Brain microvascular endothelial cell (primary cell): ENCODE data around the gene UNC5B.

Experiments
- DNase-seq: peaks from one replicate; pipeline ENCODE4 v3.0.0-alpha.2; 2020
- H3K27ac ChIP-seq: fragments of 250-450 bp; sonication (Bioruptor Pico); 2 replicates; pipeline ENCODE4 v1.5.1; 2020; ENCODE audit warnings: mild to moderate bottlenecking, moderate library complexity
- H3K27me3 ChIP-seq: fragments of 250-450 bp; sonication (Bioruptor Pico); replicated peaks from 2 replicates; pipeline ENCODE4 v1.5.1; 2020; ENCODE audit warnings: mild to moderate bottlenecking
- H3K36me3 ChIP-seq: fragments of 250-450 bp; sonication (Bioruptor Pico); replicated peaks from 2 replicates; pipeline ENCODE4 v1.5.1; 2020; ENCODE audit warnings: mild to moderate bottlenecking
- H3K4me3 ChIP-seq: 2 replicates; pipeline ENCODE4 v1.5.1; 2011; ENCODE audit warnings: low read depth, mild to moderate bottlenecking, control low read depth, low read length, moderate library complexity
- in situ Hi-C: cut with HindIII; loops from 2 replicates; pipeline ENCODE4 v1.10.0; 2017; ENCODE audit warnings: low sequenced_read_pairs, low pct_ligation_motif_present
- TF ChIP-seq, protein P1 (sequence below): IDR thresholded peaks from 2 replicates; pipeline ENCODE4 v1.5.1; 2011; ENCODE audit warnings: low read depth, mild to moderate bottlenecking, moderate library complexity, low read length, control low read depth, inconsistent platforms; ENCODE audit errors: missing control alignments

UNC5B gene

DNA sequence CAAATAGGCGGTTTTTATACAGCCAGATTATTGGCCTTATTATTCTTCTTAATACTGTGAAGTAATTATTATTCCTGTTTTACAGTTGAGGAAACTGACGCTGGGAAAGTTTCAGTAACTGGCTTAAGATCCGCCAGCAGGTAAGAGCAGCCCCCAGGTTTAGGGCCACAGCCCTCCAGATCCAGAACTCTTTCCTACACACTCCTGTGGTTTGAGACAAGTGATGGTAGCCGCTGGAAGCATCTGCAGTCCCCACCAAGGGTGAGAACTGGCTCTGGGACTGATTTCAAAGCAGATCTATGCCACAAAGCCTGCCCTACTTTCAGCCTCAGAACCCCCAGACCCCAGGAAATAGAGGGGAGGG, 3.0 kb upstream of the UNC5B start:
- no peak for DNase-seq
- H3K27me3 ChIP-seq = peaks cover 21% of the 10 kb centered on the region
- in situ Hi-C loops = no loop called here
- TF ChIP-seq, protein P1, sequence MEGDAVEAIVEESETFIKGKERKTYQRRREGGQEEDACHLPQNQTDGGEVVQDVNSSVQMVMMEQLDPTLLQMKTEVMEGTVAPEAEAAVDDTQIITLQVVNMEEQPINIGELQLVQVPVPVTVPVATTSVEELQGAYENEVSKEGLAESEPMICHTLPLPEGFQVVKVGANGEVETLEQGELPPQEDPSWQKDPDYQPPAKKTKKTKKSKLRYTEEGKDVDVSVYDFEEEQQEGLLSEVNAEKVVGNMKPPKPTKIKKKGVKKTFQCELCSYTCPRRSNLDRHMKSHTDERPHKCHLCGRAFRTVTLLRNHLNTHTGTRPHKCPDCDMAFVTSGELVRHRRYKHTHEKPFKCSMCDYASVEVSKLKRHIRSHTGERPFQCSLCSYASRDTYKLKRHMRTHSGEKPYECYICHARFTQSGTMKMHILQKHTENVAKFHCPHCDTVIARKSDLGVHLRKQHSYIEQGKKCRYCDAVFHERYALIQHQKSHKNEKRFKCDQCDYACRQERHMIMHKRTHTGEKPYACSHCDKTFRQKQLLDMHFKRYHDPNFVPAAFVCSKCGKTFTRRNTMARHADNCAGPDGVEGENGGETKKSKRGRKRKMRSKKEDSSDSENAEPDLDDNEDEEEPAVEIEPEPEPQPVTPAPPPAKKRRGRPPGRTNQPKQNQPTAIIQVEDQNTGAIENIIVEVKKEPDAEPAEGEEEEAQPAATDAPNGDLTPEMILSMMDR = no peak
- H3K4me3 ChIP-seq = no peak overlapping the region
- no peaks in the 10 kb centered on the region for H3K36me3 ChIP-seq
- no peak overlapping the region for H3K27ac ChIP-seq

DNA sequence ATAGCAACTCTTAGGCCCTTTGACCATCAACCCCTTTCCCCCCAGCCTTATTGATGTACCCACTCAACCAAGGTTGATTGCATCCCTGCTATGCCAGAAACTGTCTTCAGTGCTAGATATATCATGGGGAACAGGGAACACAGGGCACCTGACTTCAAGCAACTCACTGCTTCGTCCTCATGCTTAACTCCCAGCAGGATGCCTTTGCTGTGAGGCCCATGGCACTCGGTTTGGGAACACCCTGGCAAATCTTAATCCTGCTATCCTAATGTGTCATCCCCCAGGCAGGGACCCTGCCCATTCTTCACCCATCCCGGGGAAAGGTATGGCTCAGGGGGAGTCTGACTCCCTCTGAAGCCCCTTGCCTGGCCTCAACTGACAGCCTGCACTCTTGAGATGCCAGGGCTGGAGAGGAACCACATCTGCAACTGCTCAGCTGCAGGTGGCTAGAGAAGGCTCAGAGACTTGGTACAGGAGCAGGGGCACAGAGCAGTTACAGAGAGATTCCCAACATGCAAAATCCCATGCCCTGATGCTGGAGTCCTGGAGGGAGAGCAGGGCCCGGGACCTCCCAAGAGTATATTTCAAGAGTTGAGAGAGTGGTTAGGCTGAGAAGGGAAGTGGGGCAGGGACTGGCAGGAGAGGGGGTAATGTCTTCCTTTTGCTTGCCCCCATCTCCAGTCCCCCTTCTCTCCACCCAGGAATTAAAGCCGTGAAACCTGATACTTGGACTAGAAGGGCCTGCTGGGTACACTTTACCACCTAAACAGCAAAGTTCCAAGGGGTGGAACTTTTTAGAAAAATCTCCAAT, 2.4 kb upstream of the UNC5B start:
- TF ChIP-seq, protein P1 = no peak
- H3K27me3 ChIP-seq = peaks cover 21% of the 10 kb centered on the region
- H3K4me3 ChIP-seq = no peak overlapping the region
- DNase-seq = no peak
- in situ Hi-C loops = no loop called here
- no peak overlapping the region for H3K27ac ChIP-seq
- H3K36me3 ChIP-seq = no peaks in the 10 kb centered on the region

DNA sequence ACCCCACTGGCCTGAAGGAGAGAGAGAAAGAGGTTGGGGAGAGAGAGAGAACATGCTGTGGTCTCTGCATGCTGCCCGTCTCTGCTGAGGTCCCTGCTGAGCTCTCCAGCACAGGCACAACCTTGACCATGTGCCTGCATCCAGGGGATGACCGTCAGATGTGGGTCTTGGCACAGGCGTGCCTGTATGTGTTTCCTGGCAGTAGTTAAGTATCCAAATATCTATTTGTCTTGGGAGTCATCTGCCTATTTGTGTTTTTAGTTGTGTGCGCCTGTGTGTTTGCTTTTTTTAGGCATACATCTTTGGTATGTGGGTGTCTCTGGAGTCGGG, 1.9 kb upstream of the UNC5B start:
- in situ Hi-C loops = no loop called here
- H3K36me3 ChIP-seq = no peaks in the 10 kb centered on the region
- no peak overlapping the region for H3K27ac ChIP-seq
- DNase-seq = no peak
- TF ChIP-seq, protein P1 = no peak
- no peak overlapping the region for H3K4me3 ChIP-seq
- H3K27me3 ChIP-seq = peaks cover 21% of the 10 kb centered on the region

DNA sequence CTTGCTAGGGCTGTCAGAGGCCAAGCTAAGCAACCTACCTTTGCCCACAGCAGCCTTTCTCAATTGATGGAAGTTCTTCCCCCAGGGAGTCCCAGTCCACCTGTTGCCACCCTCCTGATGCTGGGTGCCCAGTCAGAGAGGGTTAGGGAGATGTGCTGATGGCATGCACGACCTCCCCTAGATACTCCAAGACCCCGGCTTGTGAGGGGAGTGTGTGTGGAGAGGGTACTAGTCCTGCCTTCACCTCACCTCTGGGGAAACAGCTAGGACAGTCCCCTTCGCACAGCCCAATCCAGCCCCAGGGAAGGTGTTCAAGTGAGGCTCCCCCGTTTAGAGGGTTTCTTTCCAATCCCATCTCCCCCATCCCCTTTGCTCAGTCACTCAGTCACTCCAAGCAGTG, 1.3 kb upstream of the UNC5B start:
- H3K27me3 ChIP-seq = peaks cover 21% of the 10 kb centered on the region
- in situ Hi-C loops = no loop called here
- DNase-seq = no peak
- H3K4me3 ChIP-seq = no peak overlapping the region
- no peaks in the 10 kb centered on the region for H3K36me3 ChIP-seq
- TF ChIP-seq, protein P1 = no peak
- H3K27ac ChIP-seq = no peak overlapping the region

DNA sequence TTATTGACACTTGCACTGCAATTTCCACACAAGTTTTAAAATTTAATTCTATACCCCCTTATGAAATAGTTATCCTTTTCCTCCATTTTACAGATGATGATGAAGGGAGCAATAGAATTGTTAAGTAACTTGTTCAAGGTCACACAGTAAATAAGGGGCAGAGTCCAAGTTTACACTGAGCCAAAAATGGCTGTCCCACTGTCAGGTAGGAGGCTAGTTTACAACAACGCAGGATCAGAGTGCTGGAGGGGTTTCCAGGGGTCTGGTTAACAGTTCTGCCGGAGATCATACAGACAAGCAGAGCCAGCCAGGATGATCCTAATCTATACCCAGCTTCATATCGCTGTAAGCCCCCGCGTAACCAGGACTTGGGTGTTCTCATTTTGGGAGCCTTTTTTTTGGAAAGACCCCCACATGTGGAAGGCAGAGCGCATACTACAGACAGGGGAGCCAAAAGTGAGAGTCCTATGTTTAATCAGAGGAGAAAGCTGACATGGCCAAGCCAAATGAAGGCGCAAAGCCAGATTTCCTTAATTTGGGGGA, 524 bp upstream of the UNC5B start:
- peak overlapping the region; percentile 47 for H3K4me3 ChIP-seq
- H3K27me3 ChIP-seq = peaks cover 21% of the 10 kb centered on the region
- in situ Hi-C loops = no loop called here

More for the DNA sequence above, 524 bp upstream of the UNC5B start:
- Histone ChIP-seq H3K36me3 (no peaks in the 10 kb centered on the region), H3K27ac (no peak overlapping the region)
- TF ChIP-seq, protein P1 = no peak
- DNase-seq = no peak
